H1 (cell line): ENCODE data around the gene UBA6. TPM values are rescaled to one million over a fixed set of nuclear protein-coding genes. Genes with fewer than 3 reads are reported as not detected.

Source experiments
- SIN3A ChIP-seq, 2 experiments: IDR thresholded peaks in 1 of 2; conservative IDR thresholded peaks in 1 of 2; 2 replicates each; pipeline ENCODE4 v1.6.1; 2011 to 2012; ENCODE audit warnings: low read length in 2 of 2, improper control_type of control experiment in 1 of 2, low read depth in 1 of 2, mild to moderate bottlenecking in 1 of 2
- polyA plus RNA-seq, 7 experiments: library from polyadenylated mRNA; depleted of rRNA in 3 of 7; stranded (reverse) in 5 of 7; unstranded in 2 of 7; fragments of >200 nt in 5 of 7; fragments of 200-250 nt in 2 of 7; gene quantifications; 1 replicate in 5 of 7; 2 replicates in 1 of 7; 4 replicates in 1 of 7; pipeline versions ENCODE4 v1.2.1 to v1.2.3, GENCODE V29; 2011 to 2013; ENCODE audit warnings: missing spikeins in 2 of 7, mixed read lengths in 2 of 7
- total RNA-seq: library from RNA; stranded (reverse); fragmentation: NEBNext Ultra II Directional; extraction: Animal tissue kit (Norgen Biotek cat#: 25700); gene quantifications from 2 replicates; pipeline ENCODE4 v1.2.1, GENCODE V29; 2021

Gene UBA6
- total and polyA plus RNA-seq, 2 of the 8 experiments (the other 6 are each of a cell fraction or from before 2014, with no cell fraction given): 17.4 to 74.3 TPM

DNA sequence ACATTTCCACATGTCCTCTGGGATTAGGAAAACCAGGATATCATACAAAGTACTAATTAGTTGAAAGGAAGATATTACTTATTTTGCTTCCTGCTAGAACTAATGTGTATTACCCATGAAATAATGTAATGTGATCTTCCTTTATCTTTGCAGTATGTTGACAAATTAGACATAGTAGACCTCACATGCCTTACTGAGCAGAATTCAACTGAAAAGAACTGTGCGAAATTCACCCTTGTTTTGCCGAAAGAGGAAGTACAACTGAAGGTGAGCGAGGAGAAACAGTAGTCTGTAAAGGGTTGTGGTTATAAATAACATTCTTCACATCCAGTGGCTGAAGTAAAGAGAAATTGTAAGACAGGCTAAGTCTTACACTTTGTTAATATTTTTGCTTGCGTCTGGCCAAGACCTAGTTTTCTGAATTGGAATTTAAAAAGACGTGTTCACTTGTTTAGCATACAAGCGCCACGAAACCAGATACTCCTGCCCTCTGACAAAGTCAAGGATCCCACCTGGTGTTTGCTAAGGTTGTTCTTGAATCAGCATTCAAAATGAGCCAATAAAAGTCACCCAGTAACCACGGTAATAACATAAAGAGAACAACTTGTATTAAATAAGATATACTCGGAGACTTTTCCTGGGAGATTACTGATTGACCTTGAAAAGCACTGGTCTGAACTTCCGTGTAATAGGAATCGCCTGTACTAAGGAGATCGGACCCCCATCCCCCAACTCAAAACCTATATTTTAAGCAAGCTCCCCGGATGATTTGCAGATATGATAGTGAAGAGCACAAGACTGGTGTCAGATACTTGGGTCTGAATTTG lies 125.5 kb downstream of the UBA6 start (continued):
- no peak for TF ChIP-seq SIN3A (conservative IDR thresholded peaks at IDR 0.05 in 1 of 2, IDR thresholded peaks at IDR 0.05 in 1 of 2; ENCODE audit: low read depth in 1 of 2, low read length in 2 of 2)
- TF ChIP-seq, all 59 proteins: peak for 3
